Astrocyte (in vitro differentiated cells and primary cell): ENCODE results near the gene EN1. TPM values are rescaled to one million over a fixed set of nuclear protein-coding genes. Genes with fewer than 3 reads are reported as not detected.
A peak's percentile ranks its signal among the peaks of the same experiment; 100 is the strongest.

Experiments
- DNase-seq: peaks from one replicate; pipeline ENCODE4 v3.0.0-alpha.2; 2010; ENCODE audit warnings: low read depth
- FAIRE-seq: peaks from 2 replicates; lab custom pipeline; 2011; peaks lifted over from hg19 to GRCh38; lab: Jason Lieb, UNC
- H2AFZ ChIP-seq: 2 replicates; pipeline ENCODE4 v1.6.0; 2012; ENCODE audit warnings: low read depth, low read length, inconsistent platforms
- H3K27ac ChIP-seq: 2 replicates; pipeline ENCODE4 v1.5.1; 2011; ENCODE audit warnings: low read depth, low read length, inconsistent platforms
- H3K27me3 ChIP-seq: 2 replicates; pipeline ENCODE4 v1.6.0; 2011; ENCODE audit warnings: low read length, inconsistent platforms; ENCODE audit not compliant: insufficient read depth
- H3K36me3 ChIP-seq: 2 replicates; pipeline ENCODE4 v1.5.1; 2011; ENCODE audit warnings: low read length, inconsistent platforms; ENCODE audit not compliant: insufficient read depth
- H3K4me1 ChIP-seq: 2 replicates; pipeline ENCODE4 v1.5.1; 2011; ENCODE audit warnings: low read length, inconsistent platforms; ENCODE audit not compliant: insufficient read depth
- H3K4me2 ChIP-seq: 2 replicates; pipeline ENCODE4 v1.6.0; 2012; ENCODE audit warnings: low read length, inconsistent platforms
- H3K4me3 ChIP-seq: 2 replicates; pipeline ENCODE4 v1.5.1; 2011; ENCODE audit warnings: low read depth, mild to moderate bottlenecking, low read length, inconsistent platforms; ENCODE audit not compliant: insufficient read depth
- H3K79me2 ChIP-seq: 2 replicates; pipeline ENCODE4 v1.6.0; 2012; ENCODE audit warnings: mild to moderate bottlenecking, low read length, inconsistent platforms; ENCODE audit not compliant: insufficient read depth
- H3K9ac ChIP-seq: 2 replicates; pipeline ENCODE4 v1.6.0; 2012; ENCODE audit warnings: mild to moderate bottlenecking, low read length, inconsistent platforms
- H3K9me3 ChIP-seq: 2 replicates; pipeline ENCODE4 v1.5.1; 2012; ENCODE audit warnings: low read depth, mild to moderate bottlenecking, low read length, inconsistent platforms; ENCODE audit not compliant: insufficient read depth
- H4K20me1 ChIP-seq: 2 replicates; pipeline ENCODE4 v1.6.0; 2012; ENCODE audit warnings: low read length, inconsistent platforms; ENCODE audit not compliant: insufficient read depth
- H3K27ac Mint-ChIP-seq: one replicate; pipeline ENCODE4 v1.8.0; 2021; ENCODE audit warnings: mild to moderate bottlenecking, mixed read lengths; ENCODE audit not compliant: unreplicated experiment
- H3K27me3 Mint-ChIP-seq: one replicate; pipeline ENCODE4 v1.8.0; 2021; ENCODE audit warnings: low read depth, mixed read lengths; ENCODE audit not compliant: unreplicated experiment
- H3K36me3 Mint-ChIP-seq: one replicate; pipeline ENCODE4 v1.8.0; 2021; ENCODE audit warnings: low read depth, mixed read lengths; ENCODE audit not compliant: unreplicated experiment
- H3K4me1 Mint-ChIP-seq: one replicate; pipeline ENCODE4 v1.8.0; 2021; ENCODE audit warnings: low read depth, mixed read lengths; ENCODE audit not compliant: unreplicated experiment
- H3K4me3 Mint-ChIP-seq: one replicate; pipeline ENCODE4 v1.8.0; 2021; ENCODE audit warnings: mild to moderate bottlenecking, moderate library complexity, mixed read lengths; ENCODE audit not compliant: unreplicated experiment
- H3K9me3 Mint-ChIP-seq: one replicate; pipeline ENCODE4 v1.8.0; 2021; ENCODE audit warnings: mild to moderate bottlenecking, mixed read lengths; ENCODE audit not compliant: unreplicated experiment
- CTCF ChIP-seq: IDR thresholded peaks from 2 replicates; pipeline ENCODE4 v1.5.1; 2011; ENCODE audit warnings: low read depth, mild to moderate bottlenecking, inconsistent platforms, low read length, moderate library complexity; ENCODE audit not compliant: insufficient read depth
- EZH2 ChIP-seq: IDR thresholded peaks from 2 replicates; pipeline ENCODE4 v1.6.1; 2012; ENCODE audit warnings: mild to moderate bottlenecking, low read length, inconsistent platforms; ENCODE audit not compliant: insufficient read depth
- total RNA-seq: library from RNA; stranded (reverse); gene quantifications from 2 replicates; pipeline ENCODE4 v1.2.1, GENCODE V29; 2021

The EN1 gene
- total RNA-seq, 1 donor from 2014 or later, result 0.09 TPM

GRCh38 chr2:118832071-118832790 lies 15.2 kb downstream of the EN1 start:
- no peak overlapping the region for H2AFZ ChIP-seq
- Mint-ChIP-seq H3K36me3 (peaks cover 3% of the 10 kb centered on the region), H3K4me3 (no peak overlapping the region), H3K9me3 (peaks cover 2% of the 10 kb centered on the region), H3K4me1 (no peaks in the 10 kb centered on the region), H3K27me3 (peaks cover 83% of the 10 kb centered on the region), H3K27ac (no peak overlapping the region)
- H3K27ac ChIP-seq, result no peak overlapping the region
- H3K27me3 ChIP-seq, result peaks cover 45% of the 10 kb centered on the region
- H3K9ac ChIP-seq, result no peak overlapping the region
- no peak for TF ChIP-seq EZH2
- TF ChIP-seq CTCF, result no peak
- H3K4me1 ChIP-seq, result peaks cover 7% of the 10 kb centered on the region
- no peak overlapping the region for H3K4me2 ChIP-seq
- no peaks in the 10 kb centered on the region for H4K20me1 ChIP-seq
- FAIRE-seq (no peak), DNase-seq (no peak)
- no peaks in the 10 kb centered on the region for H3K9me3 ChIP-seq
- H3K4me3 ChIP-seq, result no peak overlapping the region
- H3K79me2 ChIP-seq, result no peaks in the 10 kb centered on the region
- H3K36me3 ChIP-seq, result no peaks in the 10 kb centered on the region

GRCh38 chr2:118830881-118831280 lies 16.6 kb downstream of the EN1 start:
- Mint-ChIP-seq H3K4me3 (no peak overlapping the region), H3K36me3 (no peaks in the 10 kb centered on the region), H3K27me3 (peaks cover 80% of the 10 kb centered on the region), H3K27ac (no peak overlapping the region), H3K9me3 (peaks cover 2% of the 10 kb centered on the region), H3K4me1 (no peaks in the 10 kb centered on the region)
- Histone ChIP-seq H3K36me3 (no peaks in the 10 kb centered on the region), H3K4me2 (no peak overlapping the region), H4K20me1 (no peaks in the 10 kb centered on the region), H3K4me1 (peaks cover 2% of the 10 kb centered on the region), H3K27me3 (peaks cover 42% of the 10 kb centered on the region), H3K9ac (no peak overlapping the region), H3K27ac (no peak overlapping the region), H3K79me2 (no peaks in the 10 kb centered on the region), H3K4me3 (no peak overlapping the region), H2AFZ (no peak overlapping the region), H3K9me3 (no peaks in the 10 kb centered on the region)
- DNase-seq (no peak), FAIRE-seq (peak; percentile 9)
- TF ChIP-seq CTCF, result no peak
- no peak for TF ChIP-seq EZH2

- H3K9ac ChIP-seq, result no peak overlapping the region
- no peaks in the 10 kb centered on the region for H3K79me2 ChIP-seq
- Mint-ChIP-seq H3K9me3 (peaks cover 2% of the 10 kb centered on the region), H3K4me3 (no peak overlapping the region), H3K36me3 (no peaks in the 10 kb centered on the region), H3K27me3 (peaks cover 82% of the 10 kb centered on the region), H3K27ac (no peak overlapping the region), H3K4me1 (no peaks in the 10 kb centered on the region)
- H2AFZ ChIP-seq, result no peak overlapping the region
- TF ChIP-seq EZH2, result no peak
- TF ChIP-seq CTCF, result no peak
- H3K27me3 ChIP-seq, result peaks cover 41% of the 10 kb centered on the region
- H3K4me1 ChIP-seq, result no peaks in the 10 kb centered on the region
- no peaks in the 10 kb centered on the region for H3K9me3 ChIP-seq
- H3K4me2 ChIP-seq, result no peak overlapping the region
- no peak overlapping the region for H3K27ac ChIP-seq
- no peak for FAIRE-seq
- DNase-seq, result peak; percentile 49
- H3K36me3 ChIP-seq, result no peaks in the 10 kb centered on the region
- H4K20me1 ChIP-seq, result no peaks in the 10 kb centered on the region
- no peak overlapping the region for H3K4me3 ChIP-seq
Observed at GRCh38 chr2:118830118-118830517, 17.3 kb downstream of the EN1 start.
